Panc1 (cell line): Measurements from ENCODE around the gene SUPT6H.

Source experiments
- POLR2AphosphoS5 ChIP-seq: IDR thresholded peaks from 2 replicates; pipeline ENCODE4 v1.6.1; 2012; ENCODE audit warnings: mild to moderate bottlenecking, low read depth, low read length, moderate library complexity
- TF ChIP-seq, protein P1 (sequence below), 2 experiments: IDR thresholded peaks; 2 replicates each; pipeline ENCODE4 v1.6.1; 2011 to 2012; ENCODE audit warnings: low read depth in 2 of 2, control low read depth in 1 of 2, low read length in 1 of 2, mild to moderate bottlenecking in 1 of 2, moderate library complexity in 1 of 2; ENCODE audit not compliant: insufficient read depth in 1 of 2

DNA sequence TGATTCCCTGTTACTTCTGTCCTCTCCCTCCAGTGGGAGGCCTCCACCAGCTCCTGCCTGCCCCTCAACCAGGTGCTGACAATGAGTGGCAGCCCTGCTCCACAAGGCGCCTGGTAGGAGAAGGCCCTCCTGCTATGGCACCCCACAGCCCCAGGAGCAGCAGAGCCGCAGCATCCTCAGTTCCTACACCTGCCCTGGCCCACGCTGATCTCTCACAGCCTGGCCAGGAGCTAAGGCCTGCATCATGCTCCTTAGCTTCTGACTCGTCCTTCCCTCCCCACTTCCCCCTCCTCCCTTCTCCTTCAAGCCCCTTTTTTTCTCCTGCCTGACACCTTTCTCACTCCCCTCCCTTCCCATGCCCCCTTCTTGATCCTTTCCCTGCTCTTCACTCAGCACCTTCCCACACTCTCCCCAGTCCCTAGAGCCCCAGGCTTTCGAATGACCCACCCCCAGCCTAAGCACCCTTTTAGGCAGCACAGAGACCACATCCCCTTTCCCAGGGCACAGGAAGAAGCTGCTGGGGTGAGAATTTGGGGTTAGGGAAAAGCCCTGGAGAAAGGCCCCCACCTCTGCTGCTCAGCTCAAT is 43.2 kb downstream of the SUPT6H start:
- no peak for TF ChIP-seq POLR2AphosphoS5
- TF ChIP-seq, protein P1, sequence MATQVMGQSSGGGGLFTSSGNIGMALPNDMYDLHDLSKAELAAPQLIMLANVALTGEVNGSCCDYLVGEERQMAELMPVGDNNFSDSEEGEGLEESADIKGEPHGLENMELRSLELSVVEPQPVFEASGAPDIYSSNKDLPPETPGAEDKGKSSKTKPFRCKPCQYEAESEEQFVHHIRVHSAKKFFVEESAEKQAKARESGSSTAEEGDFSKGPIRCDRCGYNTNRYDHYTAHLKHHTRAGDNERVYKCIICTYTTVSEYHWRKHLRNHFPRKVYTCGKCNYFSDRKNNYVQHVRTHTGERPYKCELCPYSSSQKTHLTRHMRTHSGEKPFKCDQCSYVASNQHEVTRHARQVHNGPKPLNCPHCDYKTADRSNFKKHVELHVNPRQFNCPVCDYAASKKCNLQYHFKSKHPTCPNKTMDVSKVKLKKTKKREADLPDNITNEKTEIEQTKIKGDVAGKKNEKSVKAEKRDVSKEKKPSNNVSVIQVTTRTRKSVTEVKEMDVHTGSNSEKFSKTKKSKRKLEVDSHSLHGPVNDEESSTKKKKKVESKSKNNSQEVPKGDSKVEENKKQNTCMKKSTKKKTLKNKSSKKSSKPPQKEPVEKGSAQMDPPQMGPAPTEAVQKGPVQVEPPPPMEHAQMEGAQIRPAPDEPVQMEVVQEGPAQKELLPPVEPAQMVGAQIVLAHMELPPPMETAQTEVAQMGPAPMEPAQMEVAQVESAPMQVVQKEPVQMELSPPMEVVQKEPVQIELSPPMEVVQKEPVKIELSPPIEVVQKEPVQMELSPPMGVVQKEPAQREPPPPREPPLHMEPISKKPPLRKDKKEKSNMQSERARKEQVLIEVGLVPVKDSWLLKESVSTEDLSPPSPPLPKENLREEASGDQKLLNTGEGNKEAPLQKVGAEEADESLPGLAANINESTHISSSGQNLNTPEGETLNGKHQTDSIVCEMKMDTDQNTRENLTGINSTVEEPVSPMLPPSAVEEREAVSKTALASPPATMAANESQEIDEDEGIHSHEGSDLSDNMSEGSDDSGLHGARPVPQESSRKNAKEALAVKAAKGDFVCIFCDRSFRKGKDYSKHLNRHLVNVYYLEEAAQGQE (IDR thresholded peaks at IDR 0.05; ENCODE audit: insufficient read depth in 1 of 2, low read depth in 2 of 2, low read length in 1 of 2), result no peak
